ENCODE data around the gene TBL1XR1.

TBL1XR1 gene

DNA sequence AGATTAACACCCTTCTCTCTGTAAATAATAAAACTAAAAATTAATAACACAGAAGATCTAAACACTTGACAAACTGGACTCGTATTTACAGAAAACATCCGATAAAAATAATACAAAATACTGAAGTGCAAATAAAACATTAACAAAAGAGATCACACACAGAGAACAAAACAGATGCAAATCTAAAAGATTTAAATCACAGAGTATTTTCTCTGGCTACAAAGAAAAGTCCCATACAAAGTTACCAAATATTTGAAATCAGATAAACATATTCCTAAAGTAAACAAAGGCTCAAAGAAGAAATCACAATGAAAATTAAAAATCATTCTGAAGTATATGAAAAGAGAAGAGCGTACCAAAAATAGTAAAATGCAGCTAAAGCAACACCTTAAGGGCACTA is 42.5 kb downstream of the TBL1XR1 start:
- Histone ChIP-seq H3K23ac (ENCODE audit: low read depth, low read length, poor library complexity) (no peak overlapping the region), H3K27me3 (ENCODE audit: control insufficient read depth in 3 of 3, insufficient read depth in 3 of 3, low read depth in 1 of 3, low read length in 3 of 3) (no peaks in the 10 kb centered on the region), H2BK120ac (ENCODE audit: low read depth, low read length) (no peak overlapping the region), H2AK5ac (ENCODE audit: low read depth, low read length) (no peak overlapping the region), H4K91ac (ENCODE audit: low read depth, low read length, poor library complexity) (no peak overlapping the region), H3K9ac (ENCODE audit: low read depth, low read length, poor library complexity) (no peak overlapping the region), H3K4ac (ENCODE audit: low read length) (no peak overlapping the region), H3K4me3 (ENCODE audit: low read length in 2 of 2) (no peak overlapping the region), H3K18ac (ENCODE audit: low read length) (no peak overlapping the region), H3K4me2 (ENCODE audit: insufficient read depth, low read length, poor library complexity, severe bottlenecking) (no peak overlapping the region), H3K36me3 (replicated peaks in 1 of 2; ENCODE audit: control insufficient read depth in 2 of 2, insufficient read depth in 2 of 2, low read length in 2 of 2) (peaks cover 0 to 45% of the 10 kb centered on the region in 2 donors), H2BK12ac (ENCODE audit: low read length) (no peak overlapping the region), H2BK15ac (ENCODE audit: low read length) (no peak overlapping the region), H2BK5ac (ENCODE audit: low read length) (no peak overlapping the region), H3K4me1 (ENCODE audit: control insufficient read depth in 2 of 2, insufficient read depth in 1 of 2, low read depth in 1 of 2, low read length in 2 of 2) (peaks cover 0 to 3% of the 10 kb centered on the region in 2 donors), H4K8ac (ENCODE audit: low read depth, low read length) (no peak overlapping the region), H3K27ac (replicated peaks; ENCODE audit: low read length) (no peak overlapping the region), H2AFZ (ENCODE audit: low read length) (no peak overlapping the region), H3K9me3 (replicated peaks in 1 of 2; ENCODE audit: control insufficient read depth in 2 of 2, insufficient read depth in 1 of 2, low read depth in 1 of 2, low read length in 2 of 2) (peaks cover 0 to 22% of the 10 kb centered on the region in 2 donors), H3K79me1 (ENCODE audit: low read depth, low read length) (peaks cover 4% of the 10 kb centered on the region), H3K14ac (ENCODE audit: low read length) (no peak overlapping the region)
- no peak for DNase-seq (ENCODE audit: low spot score)
- WGBS, 2 donors (ENCODE audit: extremely low coverage in 2 of 2, insufficient read length in 2 of 2, insufficient replicate concordance in 1 of 2) = no CpG with 5 or more reads among the region's 3 CpGs

DNA sequence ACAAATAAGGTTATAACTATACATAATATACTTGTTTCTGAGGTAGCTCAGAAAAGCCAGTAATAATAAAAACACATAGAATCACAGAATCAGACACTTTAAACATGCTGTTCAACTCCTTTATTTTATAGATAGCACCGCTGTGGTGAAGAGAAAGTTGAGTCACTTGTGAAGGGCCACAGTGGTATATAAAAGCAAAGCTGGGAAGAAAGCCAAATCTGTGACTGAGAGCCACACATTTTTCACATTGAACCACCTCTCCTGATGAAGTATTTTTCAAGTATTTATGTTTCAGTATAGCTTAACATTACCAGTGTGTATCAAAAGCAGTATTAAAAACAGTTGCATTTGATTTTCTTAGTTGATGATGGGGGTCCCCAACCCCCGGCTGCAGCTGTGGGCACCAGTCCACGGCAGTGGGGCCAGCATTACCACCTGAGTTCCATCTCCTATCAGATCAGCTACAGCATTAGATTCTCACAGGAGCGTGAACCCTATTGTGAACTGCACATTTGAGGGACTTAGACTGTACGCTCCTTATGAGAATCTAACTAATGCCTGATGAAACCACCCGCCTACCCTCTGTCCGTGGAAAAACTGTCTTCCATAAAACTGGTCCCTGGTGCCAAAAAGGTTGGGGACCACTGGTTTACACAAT is 46.2 kb downstream of the TBL1XR1 start:
- Histone ChIP-seq H3K9ac (ENCODE audit: low read depth, low read length, poor library complexity) (no peak overlapping the region), H2BK5ac (ENCODE audit: low read length) (no peak overlapping the region), H3K14ac (ENCODE audit: low read length) (no peak overlapping the region), H3K4me2 (ENCODE audit: insufficient read depth, low read length, poor library complexity, severe bottlenecking) (no peak overlapping the region), H2BK12ac (ENCODE audit: low read length) (no peak overlapping the region), H3K36me3 (replicated peaks in 1 of 2; ENCODE audit: control insufficient read depth in 2 of 2, insufficient read depth in 2 of 2, low read length in 2 of 2) (peaks cover 0 to 49% of the 10 kb centered on the region in 2 donors), H3K18ac (ENCODE audit: low read length) (no peak overlapping the region), H3K9me3 (replicated peaks in 1 of 2; ENCODE audit: control insufficient read depth in 2 of 2, insufficient read depth in 1 of 2, low read depth in 1 of 2, low read length in 2 of 2) (peaks cover 0 to 9% of the 10 kb centered on the region in 2 donors), H4K91ac (ENCODE audit: low read depth, low read length, poor library complexity) (no peak overlapping the region), H3K23ac (ENCODE audit: low read depth, low read length, poor library complexity) (no peak overlapping the region), H3K27ac (replicated peaks; ENCODE audit: low read length) (no peak overlapping the region), H3K79me1 (ENCODE audit: low read depth, low read length) (peaks cover 3% of the 10 kb centered on the region), H2AFZ (ENCODE audit: low read length) (no peak overlapping the region), H2BK15ac (ENCODE audit: low read length) (no peak overlapping the region), H3K4me1 (ENCODE audit: control insufficient read depth in 2 of 2, insufficient read depth in 1 of 2, low read depth in 1 of 2, low read length in 2 of 2) (peaks cover 0 to 3% of the 10 kb centered on the region in 2 donors), H3K4me3 (ENCODE audit: low read length in 2 of 2) (no peak overlapping the region), H3K4ac (ENCODE audit: low read length) (no peak overlapping the region), H3K27me3 (ENCODE audit: control insufficient read depth in 3 of 3, insufficient read depth in 3 of 3, low read depth in 1 of 3, low read length in 3 of 3) (no peaks in the 10 kb centered on the region), H2AK5ac (ENCODE audit: low read depth, low read length) (no peak overlapping the region), H2BK120ac (ENCODE audit: low read depth, low read length) (no peak overlapping the region), H4K8ac (ENCODE audit: low read depth, low read length) (no peak overlapping the region)
- DNase-seq (ENCODE audit: low spot score) = no peak
- no CpG with 5 or more reads among the region's 7 CpGs for WGBS, 2 donors (ENCODE audit: extremely low coverage in 2 of 2, insufficient read length in 2 of 2, insufficient replicate concordance in 1 of 2)

DNA sequence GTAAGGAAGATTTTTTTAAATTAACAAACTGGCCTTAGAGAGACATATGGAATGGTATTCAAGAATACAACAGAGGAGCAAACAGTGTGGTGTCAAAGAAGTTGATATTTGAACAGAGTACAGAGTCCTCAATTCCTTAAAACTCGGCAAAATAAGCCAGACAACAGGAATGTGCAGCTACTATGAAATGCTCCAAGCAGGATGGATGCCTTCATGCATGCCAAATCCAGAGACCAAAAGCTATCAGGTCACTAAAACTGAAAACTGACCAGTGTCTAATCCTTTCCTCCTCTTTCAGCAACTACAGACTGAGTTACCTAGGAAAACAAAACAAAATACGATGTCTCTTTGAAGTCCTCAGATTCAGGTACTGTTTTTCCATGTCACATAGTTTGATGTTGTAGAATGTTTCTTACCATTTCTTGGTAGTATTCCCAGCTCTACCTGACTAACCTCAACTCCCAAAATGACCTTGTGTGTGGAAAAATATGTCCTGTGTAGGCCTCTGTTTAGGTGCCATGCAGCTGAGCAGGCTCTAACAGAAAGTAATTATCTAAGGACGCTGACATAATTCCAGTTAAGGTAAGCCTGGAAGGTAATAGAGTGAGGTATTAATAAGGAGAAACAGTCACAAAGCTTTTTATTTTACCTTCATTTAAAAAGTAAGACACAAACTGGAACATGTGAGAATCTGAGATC is 46.9 kb downstream of the TBL1XR1 start:
- DNase-seq (ENCODE audit: low spot score) = no peak
- no peak overlapping the region for H2BK5ac ChIP-seq (ENCODE audit: low read length)
- H4K8ac ChIP-seq (ENCODE audit: low read depth, low read length) = no peak overlapping the region
- no peak overlapping the region for H2AK5ac ChIP-seq (ENCODE audit: low read depth, low read length)
- H3K18ac ChIP-seq (ENCODE audit: low read length) = no peak overlapping the region
- H3K23ac ChIP-seq (ENCODE audit: low read depth, low read length, poor library complexity) = no peak overlapping the region
- H2BK12ac ChIP-seq (ENCODE audit: low read length) = no peak overlapping the region
- no peak overlapping the region for H3K9ac ChIP-seq (ENCODE audit: low read depth, low read length, poor library complexity)
- no peak overlapping the region for H2BK15ac ChIP-seq (ENCODE audit: low read length)
- no peak overlapping the region for H3K27ac ChIP-seq (replicated peaks; ENCODE audit: low read length)
- whole genome bisulfite sequencing, 2 donors (ENCODE audit: extremely low coverage in 2 of 2, insufficient read length in 2 of 2, insufficient replicate concordance in 1 of 2) = no CpG with 5 or more reads among the region's 3 CpGs
- H4K91ac ChIP-seq (ENCODE audit: low read depth, low read length, poor library complexity) = no peak overlapping the region
- no peak overlapping the region for H3K4me2 ChIP-seq (ENCODE audit: insufficient read depth, low read length, poor library complexity, severe bottlenecking)
- peaks cover 0 to 3% of the 10 kb centered on the region in 2 donors for H3K4me1 ChIP-seq (ENCODE audit: control insufficient read depth in 2 of 2, insufficient read depth in 1 of 2, low read depth in 1 of 2, low read length in 2 of 2)
- no peak overlapping the region for H3K14ac ChIP-seq (ENCODE audit: low read length)
- peaks cover 0 to 5% of the 10 kb centered on the region in 2 donors for H3K9me3 ChIP-seq (replicated peaks in 1 of 2; ENCODE audit: control insufficient read depth in 2 of 2, insufficient read depth in 1 of 2, low read depth in 1 of 2, low read length in 2 of 2)
- peaks cover 0 to 56% of the 10 kb centered on the region in 2 donors for H3K36me3 ChIP-seq (replicated peaks in 1 of 2; ENCODE audit: control insufficient read depth in 2 of 2, insufficient read depth in 2 of 2, low read length in 2 of 2)
- no peak overlapping the region for H2AFZ ChIP-seq (ENCODE audit: low read length)
- H3K4me3 ChIP-seq (ENCODE audit: low read length in 2 of 2) = no peak overlapping the region
- H2BK120ac ChIP-seq (ENCODE audit: low read depth, low read length) = no peak overlapping the region
- H3K27me3 ChIP-seq (ENCODE audit: control insufficient read depth in 3 of 3, insufficient read depth in 3 of 3, low read depth in 1 of 3, low read length in 3 of 3) = no peaks in the 10 kb centered on the region
- H3K4ac ChIP-seq (ENCODE audit: low read length) = no peak overlapping the region
- H3K79me1 ChIP-seq (ENCODE audit: low read depth, low read length) = peaks cover 2% of the 10 kb centered on the region

DNA sequence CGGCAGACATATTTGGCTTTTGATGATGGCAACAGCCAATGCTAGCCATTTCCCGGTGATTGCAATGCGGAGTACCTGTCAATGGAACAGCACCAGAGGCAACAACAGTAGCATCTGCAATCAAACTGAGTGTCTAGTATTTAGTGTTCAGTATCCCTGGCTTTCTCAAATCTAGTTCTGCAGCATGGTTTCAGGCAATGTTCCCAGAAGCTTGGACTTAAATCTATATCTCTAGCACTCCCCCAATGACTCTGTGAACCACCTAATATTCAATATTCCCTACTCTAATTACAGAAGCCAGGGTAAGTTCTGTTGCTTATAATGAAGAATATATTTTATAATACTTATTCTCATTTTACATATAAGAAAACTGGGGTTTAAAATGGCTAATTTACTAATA is 48.2 kb downstream of the TBL1XR1 start:
- H3K27me3 ChIP-seq (ENCODE audit: control insufficient read depth in 3 of 3, insufficient read depth in 3 of 3, low read depth in 1 of 3, low read length in 3 of 3) = no peaks in the 10 kb centered on the region
- peaks cover 0 to 52% of the 10 kb centered on the region in 2 donors for H3K36me3 ChIP-seq (replicated peaks in 1 of 2; ENCODE audit: control insufficient read depth in 2 of 2, insufficient read depth in 2 of 2, low read length in 2 of 2)
- no peak overlapping the region for H3K27ac ChIP-seq (replicated peaks; ENCODE audit: low read length)
- H3K79me1 ChIP-seq (ENCODE audit: low read depth, low read length) = peaks cover 4% of the 10 kb centered on the region
- no peak overlapping the region for H3K4me2 ChIP-seq (ENCODE audit: insufficient read depth, low read length, poor library complexity, severe bottlenecking)
- H2AK5ac ChIP-seq (ENCODE audit: low read depth, low read length) = no peak overlapping the region
- H4K91ac ChIP-seq (ENCODE audit: low read depth, low read length, poor library complexity) = no peak overlapping the region
- no peaks in the 10 kb centered on the region for H3K9me3 ChIP-seq (replicated peaks in 1 of 2; ENCODE audit: control insufficient read depth in 2 of 2, insufficient read depth in 1 of 2, low read depth in 1 of 2, low read length in 2 of 2)
- DNase-seq (ENCODE audit: low spot score) = no peak
- no peak overlapping the region for H3K4ac ChIP-seq (ENCODE audit: low read length)
- H2BK15ac ChIP-seq (ENCODE audit: low read length) = no peak overlapping the region
- no peak overlapping the region for H3K14ac ChIP-seq (ENCODE audit: low read length)
- no peak overlapping the region for H4K8ac ChIP-seq (ENCODE audit: low read depth, low read length)
- H3K23ac ChIP-seq (ENCODE audit: low read depth, low read length, poor library complexity) = no peak overlapping the region
- no peak overlapping the region for H2AFZ ChIP-seq (ENCODE audit: low read length)
- no peak overlapping the region for H2BK120ac ChIP-seq (ENCODE audit: low read depth, low read length)
- no peak overlapping the region for H2BK12ac ChIP-seq (ENCODE audit: low read length)
- no peak overlapping the region for H3K18ac ChIP-seq (ENCODE audit: low read length)
- no peak overlapping the region for H3K4me3 ChIP-seq (ENCODE audit: low read length in 2 of 2)
- H3K9ac ChIP-seq (ENCODE audit: low read depth, low read length, poor library complexity) = no peak overlapping the region
- peaks cover 0 to 3% of the 10 kb centered on the region in 2 donors for H3K4me1 ChIP-seq (ENCODE audit: control insufficient read depth in 2 of 2, insufficient read depth in 1 of 2, low read depth in 1 of 2, low read length in 2 of 2)
- no CpG with 5 or more reads among the region's 3 CpGs for WGBS, 2 donors (ENCODE audit: extremely low coverage in 2 of 2, insufficient read length in 2 of 2, insufficient replicate concordance in 1 of 2)
- no peak overlapping the region for H2BK5ac ChIP-seq (ENCODE audit: low read length)

Measured in neuronal stem cell (in vitro differentiated cells).